PFSK-1 (cell line): ENCODE results near the gene SH3BP1.
A peak's percentile ranks its signal among the peaks of the same experiment; 100 is the strongest.

Source experiments
- FOXP2 ChIP-seq: optimal IDR thresholded peaks from 2 replicates; pipeline ENCODE3; 2011; ENCODE audit warnings: borderline replicate concordance, control low read depth, inconsistent platforms; ENCODE audit not compliant: insufficient read depth; ENCODE audit errors: extremely low read length, extremely low read depth
- POLR2AphosphoS5 ChIP-seq: IDR thresholded peaks from 2 replicates; pipeline ENCODE4 v1.6.1; 2012; ENCODE audit warnings: low read depth, mild to moderate bottlenecking, control low read depth, low read length, moderate library complexity
- SIN3A ChIP-seq: IDR thresholded peaks from 2 replicates; pipeline ENCODE4 v1.6.1; 2012; ENCODE audit warnings: mild to moderate bottlenecking, low read length, moderate library complexity, borderline replicate concordance; ENCODE audit not compliant: insufficient read depth
- TAF1 ChIP-seq: IDR thresholded peaks from 2 replicates; pipeline ENCODE4 v1.6.1; 2012; ENCODE audit warnings: low read length, control low read depth, borderline replicate concordance; ENCODE audit not compliant: insufficient read depth
- TF ChIP-seq, protein P1 (sequence below), 2 experiments: IDR thresholded peaks; 2 replicates each; pipeline versions ENCODE4 v1.6.1 to v1.8.0; 2011 to 2012; ENCODE audit warnings: low read depth in 2 of 2, low read length in 2 of 2, control low read depth in 1 of 2, inconsistent platforms in 1 of 2, mild to moderate bottlenecking in 1 of 2, moderate library complexity in 1 of 2; ENCODE audit not compliant: insufficient read depth in 1 of 2

SH3BP1 gene

GRCh38 chr22:37659066-37659896, 19.8 kb downstream of the SH3BP1 start:
- TF ChIP-seq FOXP2 (no peak), TAF1 (no peak), POLR2AphosphoS5 (no peak), SIN3A (no peak)
- TF ChIP-seq, protein P1, sequence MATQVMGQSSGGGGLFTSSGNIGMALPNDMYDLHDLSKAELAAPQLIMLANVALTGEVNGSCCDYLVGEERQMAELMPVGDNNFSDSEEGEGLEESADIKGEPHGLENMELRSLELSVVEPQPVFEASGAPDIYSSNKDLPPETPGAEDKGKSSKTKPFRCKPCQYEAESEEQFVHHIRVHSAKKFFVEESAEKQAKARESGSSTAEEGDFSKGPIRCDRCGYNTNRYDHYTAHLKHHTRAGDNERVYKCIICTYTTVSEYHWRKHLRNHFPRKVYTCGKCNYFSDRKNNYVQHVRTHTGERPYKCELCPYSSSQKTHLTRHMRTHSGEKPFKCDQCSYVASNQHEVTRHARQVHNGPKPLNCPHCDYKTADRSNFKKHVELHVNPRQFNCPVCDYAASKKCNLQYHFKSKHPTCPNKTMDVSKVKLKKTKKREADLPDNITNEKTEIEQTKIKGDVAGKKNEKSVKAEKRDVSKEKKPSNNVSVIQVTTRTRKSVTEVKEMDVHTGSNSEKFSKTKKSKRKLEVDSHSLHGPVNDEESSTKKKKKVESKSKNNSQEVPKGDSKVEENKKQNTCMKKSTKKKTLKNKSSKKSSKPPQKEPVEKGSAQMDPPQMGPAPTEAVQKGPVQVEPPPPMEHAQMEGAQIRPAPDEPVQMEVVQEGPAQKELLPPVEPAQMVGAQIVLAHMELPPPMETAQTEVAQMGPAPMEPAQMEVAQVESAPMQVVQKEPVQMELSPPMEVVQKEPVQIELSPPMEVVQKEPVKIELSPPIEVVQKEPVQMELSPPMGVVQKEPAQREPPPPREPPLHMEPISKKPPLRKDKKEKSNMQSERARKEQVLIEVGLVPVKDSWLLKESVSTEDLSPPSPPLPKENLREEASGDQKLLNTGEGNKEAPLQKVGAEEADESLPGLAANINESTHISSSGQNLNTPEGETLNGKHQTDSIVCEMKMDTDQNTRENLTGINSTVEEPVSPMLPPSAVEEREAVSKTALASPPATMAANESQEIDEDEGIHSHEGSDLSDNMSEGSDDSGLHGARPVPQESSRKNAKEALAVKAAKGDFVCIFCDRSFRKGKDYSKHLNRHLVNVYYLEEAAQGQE (IDR thresholded peaks at IDR 0.05; ENCODE audit: insufficient read depth in 1 of 2, low read depth in 2 of 2, low read length in 2 of 2), result no peak

GRCh38 chr22:37659897-37660708, 20.6 kb downstream of the SH3BP1 start:
- no peak for TF ChIP-seq SIN3A

GRCh38 chr22:37660709-37661045, 21.2 kb downstream of the SH3BP1 start:
- TF ChIP-seq, protein P1 (IDR thresholded peaks at IDR 0.05; ENCODE audit: insufficient read depth in 1 of 2, low read depth in 2 of 2, low read length in 2 of 2), result no peak
- TF ChIP-seq TAF1 (no peak), POLR2AphosphoS5 (no peak), FOXP2 (no peak), SIN3A (no peak)

- TF ChIP-seq FOXP2 (peak; percentile 24), POLR2AphosphoS5 (no peak)
Measured at GRCh38 chr22:37661160-37661924, 21.9 kb downstream of the SH3BP1 start.

GRCh38 chr22:37662039-37662438, 22.6 kb downstream of the SH3BP1 start:
- TF ChIP-seq SIN3A, result no peak
- no peak for TF ChIP-seq FOXP2
- TF ChIP-seq POLR2AphosphoS5, result no peak
- TF ChIP-seq TAF1, result no peak

DNA sequence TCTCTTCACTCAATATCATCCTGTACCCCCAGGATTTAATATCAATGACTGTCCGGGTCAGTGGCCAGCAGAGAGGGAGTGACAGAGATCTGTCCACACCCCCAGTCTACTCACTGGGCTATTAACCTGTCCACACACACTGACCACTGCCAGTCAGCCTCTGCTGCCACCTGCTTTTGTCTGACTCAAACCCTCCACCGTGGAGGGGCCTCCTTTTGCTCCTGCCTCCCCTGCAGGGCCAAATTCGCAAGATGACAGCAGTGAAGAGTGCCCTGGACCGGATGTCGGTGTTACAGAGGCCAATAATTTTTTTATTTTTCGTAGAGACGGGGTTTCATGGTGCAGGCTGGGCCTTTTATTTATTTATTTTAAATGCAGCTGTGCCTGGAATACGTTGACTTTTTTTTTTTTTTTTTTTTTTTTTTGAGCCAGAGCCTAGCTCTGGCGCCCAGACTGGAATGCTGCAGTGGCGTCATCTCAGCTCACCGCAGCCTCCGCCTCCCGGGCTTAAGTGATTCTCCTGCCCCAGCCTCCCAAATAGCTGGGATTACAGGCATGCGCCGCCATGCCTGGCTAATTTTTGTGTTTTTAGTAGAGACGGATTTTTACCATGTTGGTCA, 24.2 kb downstream of the SH3BP1 start:
- TF ChIP-seq TAF1, result no peak
- TF ChIP-seq SIN3A, result no peak
- TF ChIP-seq, protein P1 (IDR thresholded peaks at IDR 0.05; ENCODE audit: insufficient read depth in 1 of 2, low read depth in 2 of 2, low read length in 2 of 2), result no peak
